Body of pancreas (tissue), 4 donors: ENCODE data around the gene TRPM3. TPM values are rescaled to one million over a fixed set of nuclear protein-coding genes. Genes with fewer than 3 reads are reported as not detected.

Experiments used
- ATAC-seq: fragments of 150-250 bp; one replicate; pipeline ENCODE4 v1.9.1; 2016
- DNase-seq, 4 donors: peaks; one replicate each; pipeline ENCODE4 v3.0.0-alpha.2; 2019
- H3K27ac ChIP-seq, 4 donors: fragments of 200-600 bp; sonication (generic); 1 replicate in 3 of 4; 2 replicates in 1 of 4; pipeline versions ENCODE4 v1.5.1 to v1.6.1; 2016 to 2019; ENCODE audit warnings: mild to moderate bottlenecking in 1 of 4, mixed read lengths in 1 of 4, moderate library complexity in 1 of 4
- H3K27me3 ChIP-seq, 2 donors: fragments of 200-600 bp; sonication (generic); one replicate each; pipeline ENCODE4 v1.6.0; 2016; ENCODE audit warnings: mild to moderate bottlenecking in 1 of 2
- H3K36me3 ChIP-seq, 2 donors: fragments of 200-600 bp; sonication (generic); replicated peaks in 1 of 2; 2 replicates each; pipeline ENCODE4 v1.5.1; 2016; ENCODE audit warnings: low read depth in 2 of 2; ENCODE audit not compliant: insufficient read depth in 1 of 2
- H3K4me1 ChIP-seq: fragments of 200-600 bp; sonication (generic); one replicate; pipeline ENCODE4 v1.6.0; 2016
- H3K4me3 ChIP-seq, 2 donors: fragments of 200-600 bp; sonication (generic); 1 replicate in 1 of 2; 2 replicates in 1 of 2; pipeline ENCODE4 v1.5.1; 2016 to 2019
- H3K9me3 ChIP-seq, 3 donors: fragments of 200-600 bp; sonication (generic); 1 replicate in 2 of 3; 2 replicates in 1 of 3; pipeline ENCODE4 v1.5.1; 2016
- POLR2A ChIP-seq, 3 donors: fragments of 450-650 bp; IDR thresholded peaks; one replicate each; pipeline ENCODE4 v1.6.1; 2016; ENCODE audit warnings: antibody characterized with exemption in 3 of 3, mild to moderate bottlenecking in 2 of 3
- WGBS, 2 donors: methylation state at CpG; one replicate each; pipeline ENCODE4 v1.1.5; 2017; 5-methylcytosine and 5-hydroxymethylcytosine counted together
- intact Hi-C: fragments of 100-400 bp; cut with DNase I; formaldehyde crosslinking; loops from one replicate; pipeline ENCODE4 v1.15.1; 2023
- total RNA-seq, 2 donors: library from RNA; depleted of rRNA; stranded (reverse); fragments of >200 nt; gene quantifications; one replicate each; pipeline ENCODE4 v1.1.0, GENCODE V29; 2016
- TF ChIP-seq, protein P1 (sequence below), 7 experiments: fragments of 450-650 bp in 4 of 7; fragments of 200-600 bp in 3 of 7; sonication (generic) in 3 of 7; IDR thresholded peaks; one replicate each; pipeline ENCODE4 v1.5.1; 2016 to 2019; ENCODE audit warnings: antibody characterized with exemption in 7 of 7

Gene TRPM3
- total RNA-seq, 2 donors from 2014 or later: 0.78 to 1.3 TPM

- DNase-seq (no peak), ATAC-seq (no peak)
- H3K9me3 ChIP-seq: no peaks in the 10 kb centered on the region
- no peak overlapping the region for H3K4me3 ChIP-seq
- no peaks in the 10 kb centered on the region for H3K36me3 ChIP-seq
- no peak overlapping the region for H3K27ac ChIP-seq
- intact Hi-C loops: no loop called here
- H3K27me3 ChIP-seq: no peaks in the 10 kb centered on the region
- H3K4me1 ChIP-seq: no peaks in the 10 kb centered on the region
- TF ChIP-seq, protein P1, sequence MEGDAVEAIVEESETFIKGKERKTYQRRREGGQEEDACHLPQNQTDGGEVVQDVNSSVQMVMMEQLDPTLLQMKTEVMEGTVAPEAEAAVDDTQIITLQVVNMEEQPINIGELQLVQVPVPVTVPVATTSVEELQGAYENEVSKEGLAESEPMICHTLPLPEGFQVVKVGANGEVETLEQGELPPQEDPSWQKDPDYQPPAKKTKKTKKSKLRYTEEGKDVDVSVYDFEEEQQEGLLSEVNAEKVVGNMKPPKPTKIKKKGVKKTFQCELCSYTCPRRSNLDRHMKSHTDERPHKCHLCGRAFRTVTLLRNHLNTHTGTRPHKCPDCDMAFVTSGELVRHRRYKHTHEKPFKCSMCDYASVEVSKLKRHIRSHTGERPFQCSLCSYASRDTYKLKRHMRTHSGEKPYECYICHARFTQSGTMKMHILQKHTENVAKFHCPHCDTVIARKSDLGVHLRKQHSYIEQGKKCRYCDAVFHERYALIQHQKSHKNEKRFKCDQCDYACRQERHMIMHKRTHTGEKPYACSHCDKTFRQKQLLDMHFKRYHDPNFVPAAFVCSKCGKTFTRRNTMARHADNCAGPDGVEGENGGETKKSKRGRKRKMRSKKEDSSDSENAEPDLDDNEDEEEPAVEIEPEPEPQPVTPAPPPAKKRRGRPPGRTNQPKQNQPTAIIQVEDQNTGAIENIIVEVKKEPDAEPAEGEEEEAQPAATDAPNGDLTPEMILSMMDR (IDR thresholded peaks at IDR 0.05): no peak
- TF ChIP-seq POLR2A (IDR thresholded peaks at IDR 0.05): no peak
These were observed 240.9 kb downstream of the TRPM3 start for GRCh38 chr9:70880535-70880934.

DNA sequence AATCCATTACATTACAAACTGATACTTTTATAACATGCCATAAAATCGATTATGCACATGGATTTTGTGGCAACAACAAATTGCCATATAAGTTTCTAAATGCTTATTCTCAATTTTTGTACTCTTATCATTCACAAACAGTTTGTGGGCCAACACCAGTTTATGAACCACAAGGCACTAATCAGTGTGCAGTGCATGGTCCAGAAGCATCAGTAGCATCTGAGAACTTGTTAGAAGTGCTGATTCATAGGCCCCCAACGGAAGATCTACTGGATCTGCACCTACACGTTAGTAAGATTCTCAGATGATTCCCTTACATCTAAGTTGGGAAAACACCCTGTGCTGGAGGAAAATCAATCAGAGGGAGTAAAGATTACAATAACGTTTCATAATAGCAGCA lies 242.8 kb downstream of the TRPM3 start:
- no peak for TF ChIP-seq POLR2A (IDR thresholded peaks at IDR 0.05)
- TF ChIP-seq, protein P1 (IDR thresholded peaks at IDR 0.05): no peak
- H3K27ac ChIP-seq: no peak overlapping the region
- WGBS, 2 donors: 34 to 39% methylated on average over 4 of the region's 4 CpGs
- ATAC-seq (no peak), DNase-seq (no peak)
- no peak overlapping the region for H3K4me3 ChIP-seq
- H3K9me3 ChIP-seq: no peaks in the 10 kb centered on the region
- intact Hi-C loops: no loop called here
- H3K36me3 ChIP-seq: no peaks in the 10 kb centered on the region
- no peaks in the 10 kb centered on the region for H3K27me3 ChIP-seq
- no peaks in the 10 kb centered on the region for H3K4me1 ChIP-seq

- WGBS, 2 donors: 63% methylated on average over 1 of the region's 1 CpG
- Histone ChIP-seq H3K4me3 (no peak overlapping the region), H3K4me1 (no peaks in the 10 kb centered on the region), H3K27me3 (no peaks in the 10 kb centered on the region), H3K27ac (no peak overlapping the region), H3K9me3 (no peaks in the 10 kb centered on the region), H3K36me3 (no peaks in the 10 kb centered on the region)
- no peak for TF ChIP-seq POLR2A (IDR thresholded peaks at IDR 0.05)
- TF ChIP-seq, protein P1 (IDR thresholded peaks at IDR 0.05): no peak
- intact Hi-C loops: no loop called here
- DNase-seq (no peak), ATAC-seq (no peak)
These were observed 247.0 kb downstream of the TRPM3 start for GRCh38 chr9:70874451-70874850.

DNA sequence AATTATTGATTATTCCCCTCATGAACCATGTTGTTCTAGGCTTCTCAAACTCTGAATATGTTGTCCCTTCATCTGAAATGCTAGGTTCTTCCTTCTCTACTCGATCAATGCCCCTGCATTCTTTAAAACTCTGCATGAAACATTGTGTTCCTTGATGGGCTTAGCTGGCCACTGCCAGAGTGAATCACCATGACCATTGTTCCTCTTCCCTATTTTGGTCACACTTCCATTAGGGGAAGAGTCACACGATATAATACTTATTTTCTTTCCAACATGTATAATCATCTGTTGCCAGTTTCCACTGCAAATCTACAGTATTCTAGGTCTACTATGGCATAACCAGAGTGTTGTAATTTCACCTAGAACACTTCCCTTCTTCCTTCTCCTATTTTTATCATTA lies 247.9 kb downstream of the TRPM3 start:
- Histone ChIP-seq H3K9me3 (no peaks in the 10 kb centered on the region), H3K4me1 (peaks cover 4% of the 10 kb centered on the region), H3K27ac (no peak overlapping the region), H3K4me3 (no peak overlapping the region), H3K36me3 (no peaks in the 10 kb centered on the region), H3K27me3 (no peaks in the 10 kb centered on the region)
- DNase-seq (no peak), ATAC-seq (no peak)
- no peak for TF ChIP-seq POLR2A (IDR thresholded peaks at IDR 0.05)
- TF ChIP-seq, protein P1 (IDR thresholded peaks at IDR 0.05): no peak
- 58 to 66% methylated on average over 2 of the region's 2 CpGs for WGBS, 2 donors
- intact Hi-C loops: no loop called here
